HG02938 (cell line): ENCODE measurements around the gene UNC93A.
"Not testable (repeated sequence)": the region's sequence is repeated elsewhere in the genome, so short reads cannot be mapped to it uniquely, and the experiment has no call there.

Experiments used
- ATAC-seq: cut with Tn5 transposase; IDR thresholded peaks from one replicate; pipeline ENCODE4 v1.9.1; 2021; ENCODE audit warnings: mild to moderate bottlenecking, moderate library complexity; ENCODE audit not compliant: unreplicated experiment

Gene UNC93A

GRCh38 chr6:167338541-167339117 is 47.5 kb downstream of the UNC93A start:
- ATAC-seq: no peak

GRCh38 chr6:167341038-167341583 is 50.0 kb downstream of the UNC93A start:
- no peak for ATAC-seq

- no peak for ATAC-seq
Measured at GRCh38 chr6:167341665-167342655, 50.8 kb downstream of the UNC93A start.

GRCh38 chr6:167342879-167343610 is 51.9 kb downstream of the UNC93A start:
- ATAC-seq: no peak

GRCh38 chr6:167345348-167345747 is 54.2 kb downstream of the UNC93A start:
- ATAC-seq: no peak

- ATAC-seq: no peak
Measured at GRCh38 chr6:167345960-167346359, 54.8 kb downstream of the UNC93A start.

GRCh38 chr6:167347226-167347625 is 56.1 kb downstream of the UNC93A start:
- ATAC-seq: no peak

GRCh38 chr6:167349631-167350274 is 58.6 kb downstream of the UNC93A start:
- ATAC-seq: no peak

GRCh38 chr6:167350275-167350696 is 59.2 kb downstream of the UNC93A start:
- no peak for ATAC-seq

- peak; percentile 71 for ATAC-seq
Measured at GRCh38 chr6:167350731-167351655, 59.9 kb downstream of the UNC93A start.

- ATAC-seq: no peak
Measured at GRCh38 chr6:167351656-167352345, 60.7 kb downstream of the UNC93A start.

- ATAC-seq: no peak
Measured at GRCh38 chr6:167356874-167357273, 65.8 kb downstream of the UNC93A start.

GRCh38 chr6:167358394-167358793 is 67.3 kb downstream of the UNC93A start:
- not testable (repeated sequence) for ATAC-seq

- ATAC-seq: not testable (repeated sequence)
Measured at GRCh38 chr6:167361170-167361569, 70.1 kb downstream of the UNC93A start.
